H1 (cell line): ENCODE data around the gene ATAT1. TPM values are rescaled to one million over a fixed set of nuclear protein-coding genes. Genes with fewer than 3 reads are reported as not detected.

Source experiments
- CTBP2 ChIP-seq: IDR thresholded peaks from 2 replicates; pipeline ENCODE4 v1.7.0; 2011; ENCODE audit warnings: borderline replicate concordance, mild to moderate bottlenecking, moderate library complexity, mixed read lengths, low read length; ENCODE audit not compliant: insufficient read depth, insufficient read length
- SAP30 ChIP-seq: fragments of 300-600 bp; sonication (generic); IDR thresholded peaks from 2 replicates; pipeline ENCODE4 v1.7.1; 2012; ENCODE audit warnings: low read length, moderate library complexity, mild to moderate bottlenecking, inconsistent platforms; ENCODE audit not compliant: insufficient read depth, insufficient replicate concordance
- polyA plus RNA-seq, 7 experiments: library from polyadenylated mRNA; depleted of rRNA in 3 of 7; stranded (reverse) in 5 of 7; unstranded in 2 of 7; fragments of >200 nt in 5 of 7; fragments of 200-250 nt in 2 of 7; gene quantifications; 1 replicate in 5 of 7; 2 replicates in 1 of 7; 4 replicates in 1 of 7; pipeline versions ENCODE4 v1.2.1 to v1.2.3, GENCODE V29; 2011 to 2013; ENCODE audit warnings: missing spikeins in 2 of 7, mixed read lengths in 2 of 7
- total RNA-seq: library from RNA; stranded (reverse); fragmentation: NEBNext Ultra II Directional; extraction: Animal tissue kit (Norgen Biotek cat#: 25700); gene quantifications from 2 replicates; pipeline ENCODE4 v1.2.1, GENCODE V29; 2021
- TF ChIP-seq, protein P1 (sequence below): IDR thresholded peaks from 2 replicates; pipeline ENCODE4 v1.6.1; 2012; ENCODE audit warnings: inconsistent platforms

The ATAT1 gene
- total and polyA plus RNA-seq, 2 of the 8 experiments (the other 6 are each of a cell fraction or from before 2014, with no cell fraction given), result 14.4 to 14.6 TPM

GRCh38 chr6:30676660-30677285, 50.1 kb downstream of the ATAT1 start (continued):
- no peak for TF ChIP-seq CTBP2
- TF ChIP-seq, protein P1, sequence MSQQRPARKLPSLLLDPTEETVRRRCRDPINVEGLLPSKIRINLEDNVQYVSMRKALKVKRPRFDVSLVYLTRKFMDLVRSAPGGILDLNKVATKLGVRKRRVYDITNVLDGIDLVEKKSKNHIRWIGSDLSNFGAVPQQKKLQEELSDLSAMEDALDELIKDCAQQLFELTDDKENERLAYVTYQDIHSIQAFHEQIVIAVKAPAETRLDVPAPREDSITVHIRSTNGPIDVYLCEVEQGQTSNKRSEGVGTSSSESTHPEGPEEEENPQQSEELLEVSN, result no peak
- no peak for TF ChIP-seq SAP30
- TF ChIP-seq, all 59 proteins: peak for 0
